ENCODE measurements around the gene ATP8B4.
A peak's percentile ranks its signal among the peaks of the same experiment; 100 is the strongest.
"Not testable (repeated sequence)": the region's sequence is repeated elsewhere in the genome, so short reads cannot be mapped to it uniquely, and the experiment has no call there.

ATP8B4 gene

DNA sequence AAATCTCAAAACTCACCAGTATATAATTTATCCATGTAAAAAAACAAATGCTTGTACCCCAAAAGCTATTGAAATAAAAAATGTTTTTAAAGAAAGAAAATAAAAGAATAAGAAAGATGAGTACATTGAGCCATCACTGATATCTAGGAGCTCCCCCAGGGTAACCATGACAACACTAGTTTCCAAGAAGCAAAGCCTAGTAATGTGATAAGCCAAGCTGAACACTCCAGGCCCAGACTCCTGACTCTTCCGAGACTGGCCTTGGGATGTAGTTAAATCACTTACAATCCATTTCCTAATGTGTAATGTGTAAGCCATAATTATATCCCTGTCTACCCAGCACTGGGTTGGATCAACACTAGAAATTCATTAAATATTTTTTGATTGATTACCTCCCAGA is 21.1 kb upstream of the ATP8B4 start:
- DNase-seq = no peak

DNA sequence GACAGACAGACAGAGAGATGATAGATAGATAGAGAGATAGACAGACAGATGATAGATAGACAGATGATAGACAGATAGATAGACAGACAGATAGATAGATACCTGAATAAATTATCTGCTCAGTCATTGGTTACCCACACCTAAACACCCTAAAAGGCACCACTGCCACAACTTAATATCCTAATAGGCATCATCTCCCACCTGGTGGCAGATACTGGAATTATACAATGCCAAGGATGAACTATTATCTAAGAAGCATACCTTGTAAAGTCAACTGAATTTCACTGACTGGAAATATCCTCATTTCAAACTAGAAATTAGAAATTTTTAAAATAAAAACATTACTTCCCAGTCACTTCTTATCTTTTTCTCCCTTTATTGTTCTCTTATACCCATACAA is 19.4 kb upstream of the ATP8B4 start:
- no peak for DNase-seq

DNA sequence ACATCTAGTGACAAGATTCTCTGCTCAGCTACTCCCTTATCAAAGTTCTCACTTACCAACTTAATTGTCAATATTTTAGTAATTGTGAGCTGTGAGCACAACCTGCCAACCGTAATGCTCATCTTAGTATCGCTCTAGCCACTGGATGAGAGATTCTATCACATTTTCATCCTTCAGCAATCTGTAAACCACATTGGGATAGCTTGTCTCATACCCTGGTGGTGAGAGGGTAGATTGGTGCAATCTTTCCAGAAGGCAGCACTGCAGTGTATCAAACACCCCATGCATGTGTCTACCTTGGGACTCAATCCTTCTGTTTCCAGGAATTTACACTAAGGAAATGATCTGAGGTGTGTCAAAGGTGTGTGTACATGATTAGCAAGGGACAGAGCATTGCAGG is 18.9 kb upstream of the ATP8B4 start:
- DNase-seq = no peak

DNA sequence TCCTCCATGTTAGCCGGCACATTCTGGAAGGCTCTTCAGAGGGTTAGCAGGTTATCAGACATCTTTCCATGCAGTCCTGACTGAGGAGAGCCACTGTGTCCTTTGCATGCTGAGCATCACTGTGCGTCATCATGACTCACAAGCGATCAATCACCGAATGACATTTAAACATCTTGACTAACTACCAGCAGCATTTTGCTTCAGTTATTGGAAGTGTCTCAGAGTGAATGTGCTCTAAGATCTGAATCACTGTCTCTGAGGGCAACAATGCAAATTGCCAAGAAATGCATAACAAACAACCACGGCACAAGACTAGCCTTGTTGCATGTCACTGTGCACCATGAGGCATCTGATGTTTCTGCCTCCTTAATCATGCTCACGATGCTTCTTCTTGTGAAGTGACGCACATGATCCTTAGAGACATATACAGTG is 18.3 kb upstream of the ATP8B4 start:
- DNase-seq = no peak

DNA sequence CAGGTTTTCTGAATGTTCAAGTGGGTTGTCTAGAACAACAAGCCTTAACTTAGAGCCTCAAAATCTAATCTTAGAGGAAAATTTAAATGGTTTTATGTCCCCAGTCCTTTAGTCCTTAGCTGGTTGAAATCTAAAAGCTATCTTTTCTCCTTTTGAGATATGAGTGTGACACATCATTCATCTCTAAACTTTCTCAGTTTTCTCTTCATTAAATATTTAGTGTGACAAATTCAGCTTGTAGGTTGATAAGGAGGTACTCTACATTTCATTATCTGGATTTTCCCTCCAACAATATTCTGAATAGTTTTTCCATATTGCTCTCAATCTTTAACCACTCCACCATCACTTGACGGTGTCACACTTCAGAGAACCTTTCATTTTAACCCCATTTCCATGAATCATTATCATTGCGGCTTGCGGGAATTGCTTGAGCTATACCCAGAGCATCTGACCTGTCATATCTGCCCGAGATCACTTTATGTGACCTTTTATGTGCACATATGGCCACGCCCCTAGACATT is 16.1 kb upstream of the ATP8B4 start:
- DNase-seq = no peak

DNA sequence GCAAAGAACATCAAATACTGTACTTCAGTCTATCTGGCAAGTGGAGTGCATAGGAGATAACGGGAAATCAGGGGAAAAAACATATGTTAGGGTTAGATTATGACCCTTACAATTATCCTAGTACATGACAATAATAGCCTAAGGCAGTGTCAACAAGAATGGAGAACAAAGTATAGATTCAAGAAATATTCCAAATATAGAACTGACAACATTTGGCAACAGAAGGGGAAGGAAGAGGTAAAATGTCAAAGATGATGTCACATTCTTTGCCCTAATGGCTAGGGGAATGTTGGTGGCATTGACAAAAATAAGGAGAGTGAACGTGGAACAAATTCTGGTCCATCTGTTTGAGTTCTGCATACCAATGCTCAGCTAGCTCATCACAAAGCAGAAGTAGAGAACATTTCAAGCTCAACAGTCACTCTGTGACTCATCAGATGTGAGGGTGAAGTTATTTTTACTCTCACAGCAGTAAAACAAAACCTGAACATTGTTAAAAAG is 15.5 kb upstream of the ATP8B4 start:
- no peak for DNase-seq

DNA sequence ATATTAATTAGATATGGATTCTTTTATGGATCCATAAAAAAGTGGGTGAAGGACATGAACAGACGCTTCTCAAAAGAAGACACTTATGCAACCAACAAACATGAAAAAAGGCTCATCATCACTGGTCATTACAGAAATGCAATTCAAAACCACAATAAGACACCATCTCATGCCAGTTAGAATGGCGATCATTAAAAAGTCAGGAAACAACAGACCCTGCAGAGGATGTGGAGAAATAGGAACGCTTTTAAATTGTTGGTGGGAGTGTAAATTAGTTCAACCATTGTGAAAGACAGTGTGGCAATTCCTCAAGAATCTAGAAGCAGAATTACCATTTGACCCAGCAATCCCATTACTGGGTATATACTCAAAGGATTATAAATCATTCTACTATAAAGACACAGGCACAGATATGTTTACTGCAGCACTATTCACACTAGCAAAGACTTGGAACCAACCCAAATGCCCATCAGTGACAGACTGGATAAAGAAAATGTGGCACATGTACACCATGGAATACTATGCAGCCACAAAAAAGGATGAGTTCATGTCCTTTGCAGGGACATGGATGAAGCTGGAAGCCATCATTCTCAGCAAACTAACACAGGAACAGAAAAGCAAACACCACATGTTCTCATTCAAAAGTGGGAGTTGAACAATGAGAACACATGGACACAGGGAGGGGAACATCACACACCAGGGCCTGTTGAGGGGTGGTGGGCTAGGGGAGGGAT is 13.4 kb upstream of the ATP8B4 start:
- not testable (repeated sequence) for DNase-seq

DNA sequence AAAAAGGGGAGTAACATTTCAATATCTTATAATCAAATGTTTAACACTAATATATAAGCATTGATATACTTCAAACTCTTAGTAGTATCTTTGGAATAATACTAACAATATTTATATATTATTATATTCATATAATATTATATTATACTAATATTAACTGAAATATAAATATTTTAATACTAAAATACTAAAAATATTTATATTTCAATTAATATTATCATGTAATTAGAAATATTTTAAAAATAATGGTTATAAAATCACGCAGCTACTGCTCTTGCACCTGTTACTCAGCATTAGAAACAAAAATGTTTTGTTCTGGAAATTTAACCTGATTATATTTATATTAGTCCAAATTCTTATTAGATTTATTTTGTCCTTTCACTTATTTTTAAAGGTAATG is 12.6 kb upstream of the ATP8B4 start:
- no peak for DNase-seq

DNA sequence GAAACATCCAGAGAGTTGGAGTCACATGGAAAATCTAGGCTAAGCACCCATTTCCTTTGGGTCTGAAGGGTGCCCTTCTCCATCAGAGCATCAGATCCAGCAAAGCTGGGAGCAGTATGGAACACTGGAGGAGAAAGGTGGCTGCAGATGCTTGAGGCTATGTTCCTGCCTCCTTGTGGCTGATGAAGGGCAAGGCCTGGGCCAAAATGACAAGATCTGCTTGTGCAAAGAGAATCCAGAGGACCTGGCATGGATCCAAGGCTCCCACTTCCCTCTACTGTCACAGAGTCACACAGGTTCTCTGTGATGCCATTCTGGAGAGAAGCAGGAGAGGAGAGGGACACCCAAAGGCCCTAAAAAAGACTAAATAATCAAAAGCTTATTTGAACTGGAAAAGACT is 9.2 kb upstream of the ATP8B4 start:
- peak in 3 of 14 donors; percentile 11 to 30 (median 26) for DNase-seq

DNA sequence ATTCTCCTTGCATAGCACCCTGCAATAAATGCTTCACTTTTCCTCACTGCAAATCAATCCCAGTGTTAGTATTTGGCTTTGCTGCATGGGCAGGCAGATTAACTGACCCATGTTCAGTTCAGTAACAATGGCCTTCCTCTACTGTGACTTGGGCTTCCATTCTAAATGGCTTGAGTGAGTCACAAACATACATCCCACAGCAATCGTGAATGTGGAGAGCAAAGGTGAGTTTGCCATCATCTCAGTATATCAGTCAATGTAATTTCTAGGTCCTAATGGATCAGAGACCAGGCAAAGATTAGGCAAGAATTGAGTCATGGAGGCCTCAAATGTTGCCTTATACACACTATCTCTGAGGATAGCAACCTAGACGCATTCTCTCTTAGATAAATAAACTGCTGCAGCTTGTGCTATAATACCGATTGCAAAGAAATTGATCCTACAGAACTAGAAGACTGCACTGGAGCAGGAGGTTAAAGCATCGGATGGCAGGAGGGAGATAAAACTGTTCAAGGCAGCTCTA is 8.3 kb upstream of the ATP8B4 start:
- no peak for DNase-seq

DNA sequence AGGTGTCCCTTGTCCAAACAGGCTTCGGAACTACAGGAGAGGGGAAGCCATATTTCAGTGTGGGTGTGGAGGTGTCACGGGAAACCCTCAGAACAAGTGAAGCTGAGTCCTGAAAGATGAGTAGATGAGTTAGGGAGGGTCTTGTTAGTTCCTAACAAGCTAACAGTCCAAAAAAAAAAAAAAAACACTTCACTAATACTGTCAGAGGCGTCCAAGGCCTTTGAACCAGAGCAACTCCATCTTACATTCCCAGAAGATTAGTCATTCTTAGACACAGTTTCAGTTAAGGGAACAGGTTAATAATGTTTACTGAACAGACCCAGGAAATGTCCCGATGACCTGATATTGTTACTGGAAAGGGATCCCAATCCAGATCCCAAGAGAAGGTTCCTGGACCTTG is 7.0 kb upstream of the ATP8B4 start:
- DNase-seq = no peak

DNA sequence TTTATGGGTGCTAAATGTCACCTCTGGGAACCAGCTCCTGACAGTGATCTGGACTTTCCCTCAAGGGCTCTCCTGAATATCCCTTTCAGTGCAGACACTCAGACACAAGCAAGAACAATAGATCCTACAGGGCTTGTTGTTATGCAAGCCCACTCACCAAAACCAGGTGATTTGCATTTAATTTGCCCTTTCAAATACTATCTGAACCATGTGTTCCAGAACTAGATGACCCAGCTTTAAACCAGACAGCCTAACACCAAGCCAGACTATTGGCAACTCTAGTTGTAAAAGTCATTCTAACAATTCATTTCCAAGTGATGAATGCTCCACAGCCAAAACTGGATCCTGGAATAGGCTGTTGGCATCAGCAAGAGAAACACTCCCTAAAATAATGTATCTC is 5.6 kb upstream of the ATP8B4 start:
- DNase-seq = no peak

DNA sequence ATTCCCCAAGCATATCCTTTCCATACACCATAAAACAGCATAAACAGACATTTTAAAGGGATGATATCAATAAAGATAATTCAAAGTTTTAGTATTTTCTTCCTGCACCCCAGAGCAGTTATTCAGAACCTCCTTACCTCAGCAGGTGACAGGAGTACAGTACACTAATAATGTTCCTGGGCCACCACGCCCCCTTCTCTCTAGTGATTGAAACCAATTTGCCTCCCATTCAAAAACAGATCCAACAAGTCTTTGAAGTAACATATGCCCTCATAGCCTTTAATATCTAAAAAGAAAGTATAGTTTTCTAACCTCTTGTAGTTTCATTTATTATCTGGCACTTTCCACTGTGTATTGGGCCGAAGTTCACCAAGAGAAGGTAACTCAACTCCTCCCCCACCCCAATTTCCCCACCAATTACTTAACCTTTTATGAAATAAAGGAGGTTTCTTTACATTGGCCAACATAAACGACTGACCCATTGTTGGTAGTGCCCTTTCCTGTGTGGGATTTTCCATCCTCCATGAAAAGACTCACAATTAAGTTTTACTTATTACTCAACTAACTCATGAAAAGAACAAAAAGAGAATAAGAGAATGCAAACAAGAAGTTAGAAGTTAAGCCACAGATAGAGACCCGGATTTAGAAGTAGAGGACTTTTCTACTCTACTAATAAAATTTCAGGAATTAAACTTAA is 5.0 kb upstream of the ATP8B4 start:
- no peak for DNase-seq

DNA sequence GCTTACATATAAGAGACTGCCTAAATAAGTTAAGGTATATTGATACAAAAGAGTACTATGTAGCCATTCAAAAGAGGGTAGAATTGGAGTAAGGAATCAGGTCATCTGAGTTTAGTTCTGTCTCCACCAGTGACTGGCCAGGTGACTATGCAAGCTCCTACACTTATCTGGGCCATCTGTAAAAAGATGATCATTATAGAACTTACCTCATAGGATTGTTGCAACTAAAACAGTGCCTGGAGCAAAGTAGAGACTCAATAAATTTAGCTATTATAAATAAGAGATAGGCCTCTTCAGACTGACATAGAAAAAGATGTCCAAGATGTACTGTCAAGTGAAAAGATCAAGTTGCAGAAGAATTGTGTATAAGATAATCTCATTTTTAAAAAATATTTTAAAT is 1.7 kb upstream of the ATP8B4 start:
- no peak for DNase-seq

DNA sequence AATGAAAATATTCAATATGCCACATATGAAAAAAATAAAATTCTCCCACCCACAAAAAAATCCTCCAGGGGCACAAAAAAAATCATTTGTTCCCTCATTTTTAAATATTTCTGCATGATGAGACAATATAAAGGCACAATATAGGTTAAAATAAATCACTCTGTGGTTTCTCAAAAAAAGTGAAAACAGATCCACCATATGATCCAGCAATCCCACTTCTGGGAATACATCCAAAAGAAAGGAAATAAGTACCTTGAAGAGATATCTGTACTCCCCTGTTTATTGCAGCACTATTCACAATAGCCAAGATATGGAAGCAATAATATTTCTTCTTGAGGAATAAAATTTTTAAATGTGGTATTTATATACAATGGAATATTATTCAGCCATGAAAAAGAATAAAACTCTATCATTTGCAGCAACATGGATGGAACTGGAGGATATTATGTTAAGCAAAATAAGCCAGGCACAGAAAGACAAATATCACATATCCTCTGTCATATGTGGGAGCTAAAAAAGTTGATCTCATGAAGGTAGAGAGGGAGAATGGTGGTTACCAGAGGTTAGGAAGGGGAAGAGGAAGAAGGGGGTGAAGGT is 1.5 kb downstream of the ATP8B4 start:
- no peak for DNase-seq

DNA sequence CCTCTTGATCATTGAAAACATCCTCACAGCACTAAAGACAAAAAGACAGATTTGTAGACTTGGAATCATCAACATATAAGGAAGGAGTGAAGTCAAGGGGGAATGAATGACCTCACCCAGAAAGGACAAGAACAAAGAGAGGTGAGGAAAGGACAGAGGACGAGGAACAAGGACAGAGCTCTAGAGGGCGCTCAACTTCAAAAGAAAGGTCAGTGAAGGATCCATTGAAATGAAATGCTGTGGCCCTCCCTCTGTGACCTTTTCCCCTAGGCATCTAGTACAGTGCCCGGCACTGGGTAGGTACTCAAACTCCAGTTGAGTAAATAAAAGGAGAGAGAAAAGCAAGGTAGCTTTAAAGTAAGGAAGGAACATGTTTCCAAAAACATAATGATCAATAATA is 2.6 kb downstream of the ATP8B4 start:
- DNase-seq = no peak

DNA sequence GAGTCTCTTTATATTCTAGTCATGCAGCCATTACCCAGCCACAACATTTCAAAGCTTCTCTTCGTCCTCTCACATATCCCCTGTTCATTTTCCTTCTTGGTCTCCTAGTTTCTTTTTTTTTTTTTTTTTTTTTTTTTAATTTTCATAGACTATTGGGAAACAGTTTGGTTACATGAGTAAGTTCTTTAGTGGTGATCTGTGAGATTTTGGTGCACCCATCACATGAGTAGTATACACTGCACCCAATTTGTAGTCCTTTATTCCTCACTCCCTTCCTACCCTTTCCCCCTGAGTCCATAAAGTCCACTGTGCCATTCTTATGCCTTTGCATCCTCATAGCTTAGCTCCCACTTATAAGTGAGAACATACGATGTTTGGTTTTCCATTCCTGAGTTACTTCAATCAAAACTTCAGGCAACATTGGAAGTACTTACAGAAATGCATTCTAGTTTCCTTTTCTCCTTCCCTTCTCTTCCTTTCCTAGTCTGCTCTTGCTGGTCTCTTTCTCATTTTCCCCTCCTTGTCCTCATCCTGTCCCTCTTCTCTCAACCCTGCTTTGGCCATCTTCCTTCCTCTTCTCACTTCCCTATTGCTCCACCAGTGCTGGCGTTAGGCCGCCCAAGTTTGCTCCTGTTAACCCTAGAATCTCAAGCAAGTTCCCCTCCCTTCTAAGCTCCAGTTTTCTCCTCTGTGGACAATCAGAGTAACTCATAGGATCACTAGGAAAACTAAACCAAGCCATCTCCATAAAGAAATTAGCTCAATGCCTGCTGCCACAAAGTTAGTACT is 4.8 kb downstream of the ATP8B4 start:
- peak in 2 of 14 donors; percentile 23 to 24 for DNase-seq

DNA sequence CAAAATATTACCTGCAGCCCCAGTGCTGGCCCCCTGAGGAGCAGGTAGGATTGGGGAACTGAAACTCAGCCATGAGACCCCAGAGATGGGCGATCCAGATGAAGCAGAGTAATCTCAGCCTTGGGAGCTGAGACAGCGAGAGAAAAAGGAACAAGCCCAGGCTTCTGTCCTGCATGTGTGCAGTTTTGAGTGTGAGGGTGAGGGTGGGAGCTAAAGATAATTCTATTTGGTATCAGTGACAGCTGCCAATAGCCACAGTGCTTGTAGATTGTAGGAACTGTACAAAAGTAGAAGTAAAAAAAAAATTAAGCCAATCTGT is 5.9 kb downstream of the ATP8B4 start:
- DNase-seq = peak in 3 of 14 donors; percentile 18 to 21 (median 18)

DNA sequence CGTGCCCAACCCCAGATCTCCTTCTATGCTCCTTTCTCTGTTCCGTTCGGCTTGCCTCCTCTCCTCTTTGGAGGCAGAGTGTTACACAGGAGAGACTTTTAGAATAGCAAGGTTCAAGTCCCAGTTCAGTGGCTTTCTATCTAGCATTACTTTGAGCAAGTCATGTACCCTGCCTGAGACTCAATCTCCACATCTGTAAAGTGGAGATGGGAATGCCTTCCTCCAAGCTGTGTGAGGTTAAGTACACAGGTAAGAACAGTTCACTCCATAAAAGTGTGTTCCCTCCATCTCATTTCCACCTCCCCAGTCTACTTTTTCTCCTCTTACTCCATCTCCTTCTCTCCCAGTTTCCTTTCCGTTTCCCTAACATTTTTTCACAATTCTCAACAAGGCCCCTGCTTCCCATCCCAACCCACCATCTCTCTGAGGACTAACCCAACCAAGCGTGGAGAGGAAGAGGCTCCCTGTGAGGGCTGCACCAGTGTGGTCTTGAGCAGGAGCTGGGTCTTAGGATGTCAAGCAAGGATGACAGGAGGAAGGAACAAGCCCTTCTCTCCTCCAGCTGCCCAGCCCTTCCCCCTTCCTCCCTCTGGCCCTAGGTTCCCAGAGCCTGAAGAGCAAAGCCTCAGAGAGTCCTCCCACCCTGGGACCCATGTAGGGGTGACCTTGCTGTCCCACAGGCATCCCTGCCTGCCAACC is 6.4 kb downstream of the ATP8B4 start:
- DNase-seq = no peak

DNA sequence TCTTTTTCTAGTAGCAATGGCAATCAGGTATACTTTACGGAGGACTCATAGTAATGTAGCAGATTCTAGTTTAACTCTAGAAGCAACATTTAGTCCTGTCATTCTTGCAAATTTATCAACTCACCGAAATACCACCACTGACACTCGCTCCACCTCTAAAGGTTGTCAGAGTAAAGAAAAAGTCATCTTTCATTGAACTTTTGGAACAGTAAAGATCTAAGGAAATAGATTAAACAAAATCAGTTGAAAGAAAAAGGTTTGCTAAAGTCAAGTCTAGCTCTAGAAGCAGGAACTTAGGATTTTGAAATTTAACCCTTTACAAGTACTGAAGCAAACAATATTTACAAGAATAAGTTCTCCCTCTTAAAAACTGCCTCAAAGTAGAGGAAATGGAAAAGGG is 8.7 kb downstream of the ATP8B4 start:
- no peak for DNase-seq

DNA sequence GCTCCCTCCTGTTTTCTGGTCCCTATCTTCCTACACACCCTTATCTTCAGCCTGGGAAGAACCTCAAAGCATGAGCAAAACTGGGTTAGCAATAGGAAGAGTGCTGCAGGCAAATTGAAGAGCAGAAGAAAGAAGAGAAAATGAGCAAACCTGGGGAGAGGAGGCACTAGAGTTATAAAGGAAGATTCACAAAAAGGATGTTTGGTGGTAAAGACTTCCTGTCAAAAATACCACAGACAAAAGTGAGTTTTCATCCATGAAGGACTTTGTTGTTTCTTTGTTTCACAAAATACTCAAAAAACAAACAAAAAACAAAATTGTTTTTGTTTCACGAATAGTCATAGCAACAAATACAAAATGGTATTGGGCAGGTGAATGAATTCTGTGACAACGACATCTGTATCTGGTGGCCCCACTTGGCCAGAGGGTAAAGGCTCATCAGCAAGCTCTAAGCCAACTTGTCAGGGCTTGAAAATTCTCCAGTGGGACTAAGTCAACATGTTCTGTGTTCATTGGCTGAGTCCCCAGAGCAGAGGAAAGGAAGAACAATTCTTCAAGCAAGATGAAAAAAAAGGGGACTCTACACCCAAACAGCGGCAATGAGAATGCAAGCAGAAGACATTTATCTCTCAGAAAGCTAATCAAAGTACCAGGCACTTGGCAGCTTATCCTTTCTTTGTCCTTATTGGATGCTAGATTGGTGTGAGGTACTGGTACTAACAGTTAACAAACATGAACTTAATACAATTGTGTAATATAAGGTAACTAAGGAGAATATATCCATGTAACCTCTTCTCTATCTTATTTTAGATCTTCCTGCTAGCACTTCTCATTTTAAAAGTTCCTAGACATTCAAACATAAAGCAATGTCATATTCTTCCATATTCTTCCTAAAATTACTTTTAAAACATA is 9.7 kb downstream of the ATP8B4 start:
- DNase-seq = no peak
